Lower lobe of right lung (tissue), 2 donors: ENCODE results near the gene UBE2O. TPM values are rescaled to one million over a fixed set of nuclear protein-coding genes. Genes with fewer than 3 reads are reported as not detected.
A peak's percentile ranks its signal among the peaks of the same experiment; 100 is the strongest.

Experiments used
- ATAC-seq, 2 donors: fragments of 200-7000 bp; cut with Tn5 transposase; one replicate each; pipeline ENCODE4 v1.9.1; 2020 to 2022; ENCODE audit warnings: mild to moderate bottlenecking in 2 of 2, moderate library complexity in 2 of 2
- DNase-seq: peaks from one replicate; pipeline ENCODE4 v3.0.0-alpha.2; 2020
- H3K27ac ChIP-seq: fragments of 200-600 bp; one replicate; pipeline ENCODE4 v1.8.0; 2022
- H3K27me3 ChIP-seq: fragments of 200-600 bp; one replicate; pipeline ENCODE4 v1.8.0; 2022; ENCODE audit warnings: low read depth
- H3K36me3 ChIP-seq: fragments of 200-600 bp; one replicate; pipeline ENCODE4 v1.8.0; 2022; ENCODE audit warnings: mild to moderate bottlenecking
- H3K4me1 ChIP-seq: fragments of 200-600 bp; one replicate; pipeline ENCODE4 v1.8.0; 2022
- H3K4me3 ChIP-seq: fragments of 200-600 bp; one replicate; pipeline ENCODE4 v1.8.0; 2022; ENCODE audit warnings: mild to moderate bottlenecking
- H3K9me3 ChIP-seq: fragments of 200-600 bp; one replicate; pipeline ENCODE4 v1.8.0; 2022
- intact Hi-C: fragments of 100-400 bp; cut with DNase I; formaldehyde crosslinking; loops from one replicate; pipeline ENCODE4 v1.11.0; 2022
- total RNA-seq: library from RNA; stranded (reverse); fragmentation: NEBNext Ultra II Directional; extraction: Animal tissue kit (Norgen Biotek cat#: 25700); gene quantifications from one replicate; pipeline ENCODE4 v1.2.1, GENCODE V29; 2021
- TF ChIP-seq, protein P1 (sequence below): fragments of 200-600 bp; IDR thresholded peaks from one replicate; pipeline ENCODE4 v1.8.0; 2022; ENCODE audit warnings: antibody characterized with exemption, mild to moderate bottlenecking
- donor health status: DM: no; HTN: yes; CAD: no; lungs with severe emphysema.

UBE2O gene
- total RNA-seq, 1 donor from 2014 or later: 18.2 TPM

GRCh38 chr17:76491271-76492122 is 38.5 kb upstream of the UBE2O start:
- Histone ChIP-seq H3K36me3 (peaks cover 6% of the 10 kb centered on the region), H3K4me1 (peaks cover 59% of the 10 kb centered on the region), H3K9me3 (no peaks in the 10 kb centered on the region), H3K27me3 (no peaks in the 10 kb centered on the region), H3K4me3 (peak overlapping the region; percentile 34), H3K27ac (peak overlapping the region; percentile 90)
- ATAC-seq (peak; percentile 23 to 28), DNase-seq (peak; percentile 61)
- intact Hi-C loops: no loop called here
- TF ChIP-seq, protein P1, sequence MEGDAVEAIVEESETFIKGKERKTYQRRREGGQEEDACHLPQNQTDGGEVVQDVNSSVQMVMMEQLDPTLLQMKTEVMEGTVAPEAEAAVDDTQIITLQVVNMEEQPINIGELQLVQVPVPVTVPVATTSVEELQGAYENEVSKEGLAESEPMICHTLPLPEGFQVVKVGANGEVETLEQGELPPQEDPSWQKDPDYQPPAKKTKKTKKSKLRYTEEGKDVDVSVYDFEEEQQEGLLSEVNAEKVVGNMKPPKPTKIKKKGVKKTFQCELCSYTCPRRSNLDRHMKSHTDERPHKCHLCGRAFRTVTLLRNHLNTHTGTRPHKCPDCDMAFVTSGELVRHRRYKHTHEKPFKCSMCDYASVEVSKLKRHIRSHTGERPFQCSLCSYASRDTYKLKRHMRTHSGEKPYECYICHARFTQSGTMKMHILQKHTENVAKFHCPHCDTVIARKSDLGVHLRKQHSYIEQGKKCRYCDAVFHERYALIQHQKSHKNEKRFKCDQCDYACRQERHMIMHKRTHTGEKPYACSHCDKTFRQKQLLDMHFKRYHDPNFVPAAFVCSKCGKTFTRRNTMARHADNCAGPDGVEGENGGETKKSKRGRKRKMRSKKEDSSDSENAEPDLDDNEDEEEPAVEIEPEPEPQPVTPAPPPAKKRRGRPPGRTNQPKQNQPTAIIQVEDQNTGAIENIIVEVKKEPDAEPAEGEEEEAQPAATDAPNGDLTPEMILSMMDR: no peak

GRCh38 chr17:76490112-76490710 is 37.3 kb upstream of the UBE2O start:
- TF ChIP-seq, protein P1: no peak
- H3K36me3 ChIP-seq: peaks cover 6% of the 10 kb centered on the region
- no peak overlapping the region for H3K4me3 ChIP-seq
- peak overlapping the region; percentile 3 for H3K27ac ChIP-seq
- intact Hi-C loops: no loop called here
- no peaks in the 10 kb centered on the region for H3K9me3 ChIP-seq
- DNase-seq: no peak
- peaks cover 58% of the 10 kb centered on the region for H3K4me1 ChIP-seq
- ATAC-seq: no peak
- H3K27me3 ChIP-seq: no peaks in the 10 kb centered on the region

GRCh38 chr17:76487451-76488192 is 34.7 kb upstream of the UBE2O start:
- TF ChIP-seq, protein P1: no peak
- intact Hi-C loops: no loop called here
- Histone ChIP-seq H3K27ac (no peak overlapping the region), H3K27me3 (no peaks in the 10 kb centered on the region), H3K4me1 (peaks cover 47% of the 10 kb centered on the region), H3K4me3 (no peak overlapping the region), H3K9me3 (no peaks in the 10 kb centered on the region), H3K36me3 (peaks cover 6% of the 10 kb centered on the region)
- ATAC-seq (no peak), DNase-seq (no peak)

- intact Hi-C loops: no loop called here
- Histone ChIP-seq H3K27ac (peak overlapping the region; percentile 64), H3K27me3 (no peaks in the 10 kb centered on the region), H3K4me1 (peaks cover 26% of the 10 kb centered on the region), H3K36me3 (peaks cover 15% of the 10 kb centered on the region), H3K9me3 (no peaks in the 10 kb centered on the region), H3K4me3 (no peak overlapping the region)
- DNase-seq (peak; percentile 67), ATAC-seq (peak; percentile 40 to 55)
- TF ChIP-seq, protein P1: no peak
Observed at GRCh38 chr17:76485569-76485968, 32.6 kb upstream of the UBE2O start.

GRCh38 chr17:76484228-76484725 is 31.3 kb upstream of the UBE2O start:
- no peaks in the 10 kb centered on the region for H3K9me3 ChIP-seq
- peaks cover 19% of the 10 kb centered on the region for H3K36me3 ChIP-seq
- no peak for ATAC-seq
- no peak overlapping the region for H3K27ac ChIP-seq
- intact Hi-C loops: no loop called here
- TF ChIP-seq, protein P1: no peak
- H3K4me1 ChIP-seq: peaks cover 15% of the 10 kb centered on the region
- no peak for DNase-seq
- no peak overlapping the region for H3K4me3 ChIP-seq
- no peaks in the 10 kb centered on the region for H3K27me3 ChIP-seq
